CD14-positive monocyte (primary cell): ENCODE data around the gene GUCA1A. TPM values are rescaled to one million over a fixed set of nuclear protein-coding genes. Genes with fewer than 3 reads are reported as not detected.

Experiments used
- DNase-seq, 3 donors: peaks; one replicate each; pipeline ENCODE4 v3.0.0-alpha.2; 2011 to 2022
- H2AFZ ChIP-seq: 2 replicates; pipeline ENCODE4 v1.6.0; 2012; ENCODE audit warnings: mild to moderate bottlenecking, low read depth, low read length, inconsistent platforms; ENCODE audit not compliant: insufficient read depth, poor library complexity, severe bottlenecking
- H3K27ac ChIP-seq, 2 donors: 1 replicate in 1 of 2; 2 replicates in 1 of 2; pipeline ENCODE4 v1.5.1; 2012 to 2013; ENCODE audit warnings: low read length in 2 of 2, control low read depth in 1 of 2, inconsistent platforms in 1 of 2, low read depth in 1 of 2, mild to moderate bottlenecking in 1 of 2
- H3K27me3 ChIP-seq, 2 donors: one replicate each; pipeline versions ENCODE4 v1.6.0 to v1.6.1; 2011 to 2013; ENCODE audit warnings: low read length in 2 of 2; ENCODE audit not compliant: control insufficient read depth in 2 of 2, insufficient read depth in 2 of 2
- H3K36me3 ChIP-seq, 2 donors: replicated peaks in 1 of 2; 1 replicate in 1 of 2; 2 replicates in 1 of 2; pipeline versions ENCODE4 v1.5.1 to v1.6.1; 2012 to 2013; ENCODE audit warnings: low read length in 2 of 2, control low read depth in 1 of 2, inconsistent platforms in 1 of 2, mild to moderate bottlenecking in 1 of 2; ENCODE audit not compliant: insufficient read depth in 2 of 2, control insufficient read depth in 1 of 2
- H3K4me1 ChIP-seq, 2 donors: 1 replicate in 1 of 2; 2 replicates in 1 of 2; pipeline versions ENCODE4 v1.5.1 to v1.6.1; 2012 to 2013; ENCODE audit warnings: low read length in 2 of 2, control low read depth in 1 of 2, inconsistent platforms in 1 of 2, mild to moderate bottlenecking in 1 of 2, moderate library complexity in 1 of 2; ENCODE audit not compliant: insufficient read depth in 2 of 2, control insufficient read depth in 1 of 2
- H3K4me2 ChIP-seq: replicated peaks from 2 replicates; pipeline ENCODE3; 2012; ENCODE audit warnings: low read length, moderate library complexity, mild to moderate bottlenecking; ENCODE audit not compliant: poor library complexity, severe bottlenecking; ENCODE audit errors: extremely low read depth
- H3K4me3 ChIP-seq, 3 experiments: fragments of 200-600 bp in 1 of 3; sonication (generic) in 1 of 3; replicated peaks in 1 of 3; 1 replicate in 2 of 3; 2 replicates in 1 of 3; pipeline ENCODE4 v1.5.1; 2011 to 2013; ENCODE audit warnings: low read length in 3 of 3, mild to moderate bottlenecking in 3 of 3, control low read depth in 2 of 3, low read depth in 2 of 3, inconsistent platforms in 1 of 3, moderate library complexity in 1 of 3
- H3K79me2 ChIP-seq: 2 replicates; pipeline ENCODE4 v1.6.0; 2012; ENCODE audit warnings: mild to moderate bottlenecking, control low read depth, inconsistent platforms, low read length, moderate library complexity; ENCODE audit not compliant: insufficient read depth
- H3K9ac ChIP-seq: 2 replicates; pipeline ENCODE4 v1.6.0; 2017; ENCODE audit warnings: low read length, mild to moderate bottlenecking; ENCODE audit not compliant: insufficient read depth, poor library complexity, severe bottlenecking
- H3K9me3 ChIP-seq, 2 donors: replicated peaks in 1 of 2; 1 replicate in 1 of 2; 2 replicates in 1 of 2; pipeline versions ENCODE4 v1.5.1 to v1.6.1; 2012 to 2013; ENCODE audit warnings: low read length in 2 of 2, control low read depth in 1 of 2; ENCODE audit not compliant: control insufficient read depth in 1 of 2, insufficient read depth in 1 of 2
- H4K20me1 ChIP-seq: 2 replicates; pipeline ENCODE4 v1.6.0; 2012; ENCODE audit warnings: mild to moderate bottlenecking, low read length, control low read depth, moderate library complexity; ENCODE audit not compliant: insufficient read depth
- H3K27ac Mint-ChIP-seq, 7 donors: one replicate each; pipeline ENCODE4 v1.8.0; 2020; ENCODE audit warnings: mild to moderate bottlenecking in 7 of 7, mixed read lengths in 7 of 7, moderate library complexity in 6 of 7, inconsistent platforms in 2 of 7
- H3K27me3 Mint-ChIP-seq, 3 donors: one replicate each; pipeline ENCODE4 v1.8.0; 2021 to 2022; ENCODE audit warnings: low read depth in 3 of 3, mild to moderate bottlenecking in 3 of 3, mixed read lengths in 3 of 3, moderate library complexity in 3 of 3, inconsistent platforms in 1 of 3
- H3K36me3 Mint-ChIP-seq, 2 donors: one replicate each; pipeline ENCODE4 v1.8.0; 2020; ENCODE audit warnings: mixed read lengths in 2 of 2, inconsistent platforms in 1 of 2, mild to moderate bottlenecking in 1 of 2
- H3K4me1 Mint-ChIP-seq: one replicate; pipeline ENCODE4 v1.8.0; 2020; ENCODE audit warnings: mild to moderate bottlenecking, mixed read lengths
- H3K4me3 Mint-ChIP-seq, 2 donors: one replicate each; pipeline ENCODE4 v1.8.0; 2020; ENCODE audit warnings: mild to moderate bottlenecking in 2 of 2, mixed read lengths in 2 of 2, moderate library complexity in 1 of 2
- H3K9me3 Mint-ChIP-seq, 7 donors: one replicate each; pipeline ENCODE4 v1.8.0; 2020 to 2022; ENCODE audit warnings: mixed read lengths in 7 of 7, mild to moderate bottlenecking in 6 of 7, moderate library complexity in 6 of 7, inconsistent platforms in 2 of 7
- CTCF ChIP-seq: fragments of 200-600 bp; IDR thresholded peaks from one replicate; pipeline ENCODE4 v1.8.0; 2022; ENCODE audit warnings: antibody characterized with exemption, mild to moderate bottlenecking
- WGBS: methylation state at CpG from one replicate; pipeline ENCODE4 v1.1.5; 2013; ENCODE audit warnings: missing lambda C conversion rate; ENCODE audit not compliant: insufficient coverage; 5-methylcytosine and 5-hydroxymethylcytosine counted together
- intact Hi-C, 2 donors: fragments of 100-400 bp; cut with micrococcal nuclease; formaldehyde crosslinking; loops; one replicate each; pipeline versions ENCODE4 v1.15.0 to v1.15.1; 2023
- polyA plus RNA-seq, 3 donors: library from polyadenylated mRNA; depleted of rRNA in 1 of 3; unstranded in 2 of 3; stranded (reverse) in 1 of 3; fragments of 300-500 nt in 2 of 3; fragments of >200 nt in 1 of 3; fragmentation: Illumina TruSeq in 2 of 3; gene quantifications; 1 replicate in 2 of 3; 2 replicates in 1 of 3; pipeline ENCODE4 v1.2.3, GENCODE V29; 2012 to 2021

Gene GUCA1A
- polyA plus RNA-seq, 3 donors, result not detected

- DNase-seq, result no peak
Observed at GRCh38 chr6:42193491-42193894, 20.3 kb downstream of the GUCA1A start.

GRCh38 chr6:42194056-42194455 is 20.9 kb downstream of the GUCA1A start:
- no peak overlapping the region for H3K4me3 Mint-ChIP-seq
- Histone ChIP-seq H3K9me3 (no peaks in the 10 kb centered on the region), H3K27me3 (no peaks in the 10 kb centered on the region), H4K20me1 (no peaks in the 10 kb centered on the region), H3K4me1 (no peaks in the 10 kb centered on the region), H3K9ac (no peak overlapping the region), H3K4me2 (no peak overlapping the region), H3K4me3 (no peak overlapping the region), H3K79me2 (no peaks in the 10 kb centered on the region), H2AFZ (no peak overlapping the region), H3K27ac (no peak overlapping the region), H3K36me3 (no peaks in the 10 kb centered on the region)
- intact Hi-C loops, result no loop called here
- no peaks in the 10 kb centered on the region for H3K4me1 Mint-ChIP-seq
- no peak overlapping the region for H3K27ac Mint-ChIP-seq
- DNase-seq, result no peak
- TF ChIP-seq CTCF, result no peak
- 96% methylated on average over 4 of the region's 5 CpGs for WGBS
- peaks cover 0 to 1% (median 0%) of the 10 kb centered on the region in 3 donors for H3K27me3 Mint-ChIP-seq
- peaks cover 0 to 1% of the 10 kb centered on the region in 2 donors for H3K36me3 Mint-ChIP-seq
- H3K9me3 Mint-ChIP-seq, result peaks cover 0 to 2% (median 0%) of the 10 kb centered on the region in 7 donors

More at GRCh38 chr6:42193491-42193894, 20.3 kb downstream of the GUCA1A start:
- no peak overlapping the region for H2AFZ ChIP-seq
- H3K36me3 ChIP-seq, result no peaks in the 10 kb centered on the region
- WGBS, result 85% methylated on average over 5 of the region's 8 CpGs
- no peak overlapping the region for H3K9ac ChIP-seq
- H3K9me3 Mint-ChIP-seq, result no peaks in the 10 kb centered on the region
- no peak overlapping the region for H3K27ac ChIP-seq
- H3K27ac Mint-ChIP-seq, result no peak overlapping the region
- no peaks in the 10 kb centered on the region for H4K20me1 ChIP-seq
- no peak overlapping the region for H3K4me2 ChIP-seq
- peaks cover 0 to 1% of the 10 kb centered on the region in 2 donors for H3K36me3 Mint-ChIP-seq
- H3K9me3 ChIP-seq, result no peaks in the 10 kb centered on the region
- intact Hi-C loops, result no loop called here
- no peak for TF ChIP-seq CTCF
- H3K27me3 ChIP-seq, result no peaks in the 10 kb centered on the region
- peaks cover 0 to 1% (median 0%) of the 10 kb centered on the region in 3 donors for H3K27me3 Mint-ChIP-seq
- no peaks in the 10 kb centered on the region for H3K4me1 ChIP-seq
- no peaks in the 10 kb centered on the region for H3K4me1 Mint-ChIP-seq
- no peak overlapping the region for H3K4me3 ChIP-seq
- no peak overlapping the region for H3K4me3 Mint-ChIP-seq
- H3K79me2 ChIP-seq, result no peaks in the 10 kb centered on the region
